ENCODE results near the gene UBE2J2.

- TF ChIP-seq, protein P1, sequence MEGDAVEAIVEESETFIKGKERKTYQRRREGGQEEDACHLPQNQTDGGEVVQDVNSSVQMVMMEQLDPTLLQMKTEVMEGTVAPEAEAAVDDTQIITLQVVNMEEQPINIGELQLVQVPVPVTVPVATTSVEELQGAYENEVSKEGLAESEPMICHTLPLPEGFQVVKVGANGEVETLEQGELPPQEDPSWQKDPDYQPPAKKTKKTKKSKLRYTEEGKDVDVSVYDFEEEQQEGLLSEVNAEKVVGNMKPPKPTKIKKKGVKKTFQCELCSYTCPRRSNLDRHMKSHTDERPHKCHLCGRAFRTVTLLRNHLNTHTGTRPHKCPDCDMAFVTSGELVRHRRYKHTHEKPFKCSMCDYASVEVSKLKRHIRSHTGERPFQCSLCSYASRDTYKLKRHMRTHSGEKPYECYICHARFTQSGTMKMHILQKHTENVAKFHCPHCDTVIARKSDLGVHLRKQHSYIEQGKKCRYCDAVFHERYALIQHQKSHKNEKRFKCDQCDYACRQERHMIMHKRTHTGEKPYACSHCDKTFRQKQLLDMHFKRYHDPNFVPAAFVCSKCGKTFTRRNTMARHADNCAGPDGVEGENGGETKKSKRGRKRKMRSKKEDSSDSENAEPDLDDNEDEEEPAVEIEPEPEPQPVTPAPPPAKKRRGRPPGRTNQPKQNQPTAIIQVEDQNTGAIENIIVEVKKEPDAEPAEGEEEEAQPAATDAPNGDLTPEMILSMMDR (IDR thresholded peaks at IDR 0.05) = no peak
- no peak for TF ChIP-seq POLR2A (IDR thresholded peaks at IDR 0.05)
Observed at GRCh38 chr1:1223321-1223720, 50.3 kb downstream of the UBE2J2 start.
